ENCODE data around the gene MT2A.

Gene MT2A

GRCh38 chr16:56605475-56605874 lies 2.9 kb upstream of the MT2A start:
- TF ChIP-seq FOXP2 (optimal IDR thresholded peaks at IDR 0.05; ENCODE audit: borderline replicate concordance, extremely low read depth, extremely low read length, insufficient read depth) (no peak), SIN3A (IDR thresholded peaks at IDR 0.05; ENCODE audit: borderline replicate concordance, insufficient read depth, low read length) (no peak), POLR2AphosphoS5 (IDR thresholded peaks at IDR 0.05; ENCODE audit: low read depth, low read length) (no peak), TAF1 (IDR thresholded peaks at IDR 0.05; ENCODE audit: borderline replicate concordance, insufficient read depth, low read length) (no peak), REST (IDR thresholded peaks at IDR 0.05; ENCODE audit: insufficient read depth in 1 of 2, low read depth in 2 of 2, low read length in 2 of 2) (no peak)

DNA sequence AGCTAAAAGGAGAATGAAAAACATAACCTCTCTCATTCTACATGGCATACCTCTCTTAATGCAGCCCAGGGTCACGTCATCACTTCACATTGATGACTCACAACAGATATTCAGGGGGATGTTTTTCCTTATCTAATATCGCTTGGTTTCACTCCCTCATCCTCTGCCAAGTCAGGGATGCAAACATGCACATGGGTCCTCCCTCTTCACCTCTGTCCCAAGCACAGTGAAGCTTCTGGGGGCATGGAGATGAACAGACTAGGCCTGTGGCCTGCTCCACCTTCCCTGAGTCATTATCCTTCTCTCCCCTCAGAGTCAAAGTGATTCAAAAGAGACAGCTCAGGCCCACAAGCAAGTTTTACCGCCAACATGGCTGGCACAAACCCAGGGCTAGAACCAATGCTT lies 2.3 kb upstream of the MT2A start:
- no peak for TF ChIP-seq TAF1 (IDR thresholded peaks at IDR 0.05; ENCODE audit: borderline replicate concordance, insufficient read depth, low read length)
- TF ChIP-seq POLR2AphosphoS5 (IDR thresholded peaks at IDR 0.05; ENCODE audit: low read depth, low read length), result no peak
- TF ChIP-seq SIN3A (IDR thresholded peaks at IDR 0.05; ENCODE audit: borderline replicate concordance, insufficient read depth, low read length), result no peak
- TF ChIP-seq FOXP2 (optimal IDR thresholded peaks at IDR 0.05; ENCODE audit: borderline replicate concordance, extremely low read depth, extremely low read length, insufficient read depth), result no peak
- TF ChIP-seq REST (IDR thresholded peaks at IDR 0.05; ENCODE audit: insufficient read depth in 1 of 2, low read depth in 2 of 2, low read length in 2 of 2), result no peak

DNA sequence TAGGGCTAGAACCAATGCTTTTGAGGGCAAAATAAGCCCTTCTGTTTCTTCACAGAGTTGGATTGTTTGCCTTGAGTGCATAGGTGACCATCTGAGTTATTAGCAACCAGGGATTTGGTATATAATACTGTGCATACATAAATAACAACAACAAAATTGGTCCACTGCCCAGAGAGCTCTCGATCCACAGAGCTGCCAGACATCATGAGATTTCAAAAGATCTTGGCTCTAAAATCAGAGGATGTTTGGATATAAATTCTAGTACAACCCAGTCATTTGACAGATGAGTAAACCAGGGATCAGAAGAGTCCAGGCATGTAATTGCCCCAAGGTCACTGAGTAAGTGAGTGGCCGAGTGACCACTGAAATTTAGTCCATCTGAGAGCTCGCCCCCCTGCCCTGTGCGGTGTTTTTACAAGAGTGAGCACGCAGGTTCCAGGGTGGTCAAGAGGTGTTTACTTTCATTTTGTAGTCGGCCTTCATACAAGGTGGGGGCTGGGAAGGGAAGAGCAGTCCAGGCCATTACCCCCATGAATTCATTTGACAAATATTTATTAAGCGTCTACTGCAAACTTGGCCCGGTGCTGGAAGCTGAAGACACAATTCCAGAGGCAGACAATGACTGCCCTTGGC lies 1.8 kb upstream of the MT2A start:
- TF ChIP-seq REST (IDR thresholded peaks at IDR 0.05; ENCODE audit: insufficient read depth in 1 of 2, low read depth in 2 of 2, low read length in 2 of 2) (no peak), POLR2AphosphoS5 (IDR thresholded peaks at IDR 0.05; ENCODE audit: low read depth, low read length) (no peak), TAF1 (IDR thresholded peaks at IDR 0.05; ENCODE audit: borderline replicate concordance, insufficient read depth, low read length) (no peak), FOXP2 (optimal IDR thresholded peaks at IDR 0.05; ENCODE audit: borderline replicate concordance, extremely low read depth, extremely low read length, insufficient read depth) (no peak), SIN3A (IDR thresholded peaks at IDR 0.05; ENCODE audit: borderline replicate concordance, insufficient read depth, low read length) (no peak)

DNA sequence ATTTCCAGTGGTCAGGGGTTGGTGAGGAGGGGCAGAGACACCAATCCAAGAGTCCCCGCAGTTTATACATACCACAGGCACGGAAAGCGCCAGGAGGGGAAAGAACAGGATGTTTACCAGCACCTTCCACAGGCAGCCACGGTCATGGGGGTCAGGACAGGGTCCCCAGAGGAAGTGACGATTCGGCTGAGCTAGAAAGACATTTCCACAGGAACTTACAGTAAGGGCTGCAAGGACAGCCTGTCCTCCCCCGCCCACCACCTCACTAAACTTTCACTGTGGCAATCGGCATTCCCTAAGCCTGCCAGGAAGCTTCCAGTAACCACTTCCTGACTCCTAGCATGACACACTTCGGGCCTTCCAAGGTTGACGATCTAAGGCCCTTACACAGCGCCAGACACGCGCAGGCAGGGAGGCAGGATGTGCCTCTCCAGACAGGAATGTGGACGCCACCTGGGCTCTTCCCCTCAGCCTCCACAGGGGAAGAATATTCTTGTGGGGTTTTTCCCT lies 1.2 kb upstream of the MT2A start:
- peak; percentile 72 for TF ChIP-seq FOXP2 (optimal IDR thresholded peaks at IDR 0.05; ENCODE audit: borderline replicate concordance, extremely low read depth, extremely low read length, insufficient read depth)
- TF ChIP-seq SIN3A (IDR thresholded peaks at IDR 0.05; ENCODE audit: borderline replicate concordance, insufficient read depth, low read length), result no peak; the same call in 1 of the 2 replicates

DNA sequence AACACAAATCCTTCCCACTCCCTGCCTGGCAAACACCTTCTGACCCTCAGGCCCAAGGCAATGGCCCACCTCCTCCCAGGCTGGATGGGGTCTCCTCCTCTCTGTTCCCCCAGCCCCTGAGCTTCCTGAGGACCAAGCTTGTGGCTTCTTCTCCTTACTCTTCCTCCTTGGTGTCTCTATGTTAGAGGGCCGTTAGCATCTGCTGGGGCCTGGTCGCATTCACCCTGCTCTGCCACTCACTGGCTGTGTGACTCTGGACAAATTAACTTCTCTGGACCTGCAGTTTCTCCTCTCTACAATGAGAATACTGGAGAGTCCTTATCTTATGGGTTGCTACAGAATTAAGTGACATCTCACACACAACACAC lies 725 bp upstream of the MT2A start:
- TF ChIP-seq TAF1 (IDR thresholded peaks at IDR 0.05; ENCODE audit: borderline replicate concordance, insufficient read depth, low read length) (no peak), SIN3A (IDR thresholded peaks at IDR 0.05; ENCODE audit: borderline replicate concordance, insufficient read depth, low read length) (no peak), FOXP2 (optimal IDR thresholded peaks at IDR 0.05; ENCODE audit: borderline replicate concordance, extremely low read depth, extremely low read length, insufficient read depth) (no peak), POLR2AphosphoS5 (IDR thresholded peaks at IDR 0.05; ENCODE audit: low read depth, low read length) (no peak), REST (IDR thresholded peaks at IDR 0.05; ENCODE audit: insufficient read depth in 1 of 2, low read depth in 2 of 2, low read length in 2 of 2) (no peak)

Data from PFSK-1 (cell line).